ENCODE data around the gene ENPP3. TPM values are rescaled to one million over a fixed set of nuclear protein-coding genes. Genes with fewer than 3 reads are reported as not detected.

ENPP3 gene
- total RNA-seq, 1 donor from 2014 or later, result 0.14 TPM

DNA sequence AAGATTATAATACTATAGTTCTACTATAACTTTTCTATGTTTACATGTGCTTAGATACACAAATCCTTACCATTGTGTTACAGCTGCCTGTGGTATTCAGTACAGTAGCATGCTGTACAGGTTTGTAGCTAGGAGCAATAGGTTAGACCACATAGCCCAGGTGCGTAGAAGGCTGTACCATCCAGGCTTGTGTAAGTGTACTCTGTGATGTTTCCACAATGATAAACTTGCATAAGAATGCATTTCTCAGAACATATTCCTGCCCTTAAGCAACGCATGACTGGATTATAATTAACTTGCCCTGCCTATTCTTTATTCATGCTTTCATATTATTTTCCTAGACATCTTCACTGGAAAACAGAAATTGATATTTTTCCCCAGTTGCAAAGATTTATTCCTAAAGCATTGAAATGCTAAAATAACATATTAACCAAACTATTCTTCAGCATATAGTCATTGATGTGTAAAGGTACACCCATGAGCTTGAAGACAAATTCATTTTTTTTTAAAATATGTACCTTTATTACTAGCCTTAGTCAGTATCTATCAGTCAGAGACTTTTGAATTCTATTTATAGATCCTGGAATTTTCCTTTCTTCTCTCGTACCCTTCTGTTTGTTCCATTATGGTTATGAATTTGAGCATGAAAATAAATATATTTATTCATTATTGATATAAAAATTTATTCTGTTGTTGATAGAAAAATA, 80.9 kb downstream of the ENPP3 start:
- no peak overlapping the region for H3K4me3 Mint-ChIP-seq

DNA sequence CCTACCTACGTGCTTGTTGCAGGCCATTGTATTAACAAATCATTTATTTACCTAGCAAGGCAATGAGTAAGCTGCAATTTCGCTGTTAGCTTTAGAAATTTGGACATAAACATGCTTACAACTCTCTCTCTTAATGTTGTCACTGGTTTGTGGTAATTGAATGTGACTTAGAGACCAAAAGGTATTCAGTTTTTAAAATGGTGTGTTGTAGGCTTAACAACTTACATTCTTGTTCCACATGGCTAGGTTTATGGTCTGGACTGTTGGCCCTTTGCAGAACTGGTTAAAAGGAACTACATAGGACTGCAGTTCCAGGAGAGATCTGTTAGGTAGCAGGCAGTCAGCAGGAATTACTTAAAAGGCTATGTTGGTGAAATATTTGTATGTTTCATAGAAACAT, 84.1 kb downstream of the ENPP3 start:
- no peak overlapping the region for H3K4me3 Mint-ChIP-seq
- peaks cover 4% of the 10 kb centered on the region for H3K4me1 Mint-ChIP-seq
- no peaks in the 10 kb centered on the region for H3K27me3 Mint-ChIP-seq (ENCODE audit: low read depth)
- DNase-seq (ENCODE audit: low read depth, low spot score), result no peak
- no peaks in the 10 kb centered on the region for H3K36me3 Mint-ChIP-seq (ENCODE audit: low read depth)
- no peak overlapping the region for H3K27ac Mint-ChIP-seq (ENCODE audit: unreplicated experiment)
- TF ChIP-seq, protein P1, sequence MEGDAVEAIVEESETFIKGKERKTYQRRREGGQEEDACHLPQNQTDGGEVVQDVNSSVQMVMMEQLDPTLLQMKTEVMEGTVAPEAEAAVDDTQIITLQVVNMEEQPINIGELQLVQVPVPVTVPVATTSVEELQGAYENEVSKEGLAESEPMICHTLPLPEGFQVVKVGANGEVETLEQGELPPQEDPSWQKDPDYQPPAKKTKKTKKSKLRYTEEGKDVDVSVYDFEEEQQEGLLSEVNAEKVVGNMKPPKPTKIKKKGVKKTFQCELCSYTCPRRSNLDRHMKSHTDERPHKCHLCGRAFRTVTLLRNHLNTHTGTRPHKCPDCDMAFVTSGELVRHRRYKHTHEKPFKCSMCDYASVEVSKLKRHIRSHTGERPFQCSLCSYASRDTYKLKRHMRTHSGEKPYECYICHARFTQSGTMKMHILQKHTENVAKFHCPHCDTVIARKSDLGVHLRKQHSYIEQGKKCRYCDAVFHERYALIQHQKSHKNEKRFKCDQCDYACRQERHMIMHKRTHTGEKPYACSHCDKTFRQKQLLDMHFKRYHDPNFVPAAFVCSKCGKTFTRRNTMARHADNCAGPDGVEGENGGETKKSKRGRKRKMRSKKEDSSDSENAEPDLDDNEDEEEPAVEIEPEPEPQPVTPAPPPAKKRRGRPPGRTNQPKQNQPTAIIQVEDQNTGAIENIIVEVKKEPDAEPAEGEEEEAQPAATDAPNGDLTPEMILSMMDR (conservative IDR thresholded peaks at IDR 0.05), result no peak
- H3K9me3 Mint-ChIP-seq, result peaks cover under 1% of the 10 kb centered on the region

More for the DNA sequence above, 80.9 kb downstream of the ENPP3 start:
- no peak for DNase-seq (ENCODE audit: low read depth, low spot score)
- H3K27me3 Mint-ChIP-seq (ENCODE audit: low read depth), result no peaks in the 10 kb centered on the region
- H3K4me1 Mint-ChIP-seq, result peaks cover 4% of the 10 kb centered on the region
- TF ChIP-seq, protein P1 (conservative IDR thresholded peaks at IDR 0.05), result no peak
- no peaks in the 10 kb centered on the region for H3K36me3 Mint-ChIP-seq (ENCODE audit: low read depth)
- H3K27ac Mint-ChIP-seq (ENCODE audit: unreplicated experiment), result no peak overlapping the region
- no peaks in the 10 kb centered on the region for H3K9me3 Mint-ChIP-seq

DNA sequence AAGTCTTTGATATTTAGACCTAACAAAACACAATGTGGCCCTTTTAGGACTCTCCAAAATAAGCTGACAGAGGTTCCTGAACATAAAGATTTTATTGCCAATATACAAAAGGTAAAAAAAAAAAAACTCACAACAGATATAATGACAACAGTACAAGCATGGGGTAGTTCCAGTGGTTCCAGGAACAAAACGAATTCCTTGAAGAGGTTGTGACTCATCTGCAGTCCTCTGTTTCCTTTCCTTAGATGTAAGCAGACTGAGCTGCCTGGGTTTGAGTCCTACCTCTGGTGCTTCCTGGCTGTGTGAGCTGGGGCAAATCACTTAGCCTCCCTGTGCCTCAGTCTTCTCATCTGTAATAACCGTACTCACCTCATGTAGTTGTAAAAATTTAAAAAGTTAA, 87.0 kb downstream of the ENPP3 start:
- TF ChIP-seq, protein P1 (conservative IDR thresholded peaks at IDR 0.05), result no peak
- Mint-ChIP-seq H3K4me1 (peaks cover 10% of the 10 kb centered on the region), H3K27ac (ENCODE audit: unreplicated experiment) (no peak overlapping the region), H3K36me3 (ENCODE audit: low read depth) (no peaks in the 10 kb centered on the region), H3K9me3 (peaks cover 7% of the 10 kb centered on the region), H3K4me3 (no peak overlapping the region), H3K27me3 (ENCODE audit: low read depth) (no peaks in the 10 kb centered on the region)
- no peak for DNase-seq (ENCODE audit: low read depth, low spot score)

DNA sequence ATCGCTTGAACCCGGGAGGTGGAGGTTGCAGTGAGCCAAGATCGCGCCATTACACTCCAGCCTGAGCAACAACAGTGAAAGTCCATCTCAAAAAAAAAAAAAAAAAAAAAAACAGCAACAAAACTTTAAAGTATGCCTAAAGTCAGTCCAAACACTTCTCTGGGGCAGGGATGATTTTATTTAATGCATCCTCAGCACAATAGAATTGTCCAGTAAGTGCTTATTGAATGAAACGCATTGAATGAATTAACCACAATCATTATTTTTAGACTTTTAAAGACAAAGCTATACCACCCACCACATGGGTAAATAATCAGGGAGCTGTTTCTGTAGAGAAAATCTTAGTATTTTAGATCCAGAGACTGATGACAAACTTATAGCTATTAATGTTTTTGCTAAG, 90.4 kb downstream of the ENPP3 start:
- H3K4me1 Mint-ChIP-seq, result peaks cover 15% of the 10 kb centered on the region
- H3K9me3 Mint-ChIP-seq, result peaks cover 11% of the 10 kb centered on the region
- no peak overlapping the region for H3K4me3 Mint-ChIP-seq

DNA sequence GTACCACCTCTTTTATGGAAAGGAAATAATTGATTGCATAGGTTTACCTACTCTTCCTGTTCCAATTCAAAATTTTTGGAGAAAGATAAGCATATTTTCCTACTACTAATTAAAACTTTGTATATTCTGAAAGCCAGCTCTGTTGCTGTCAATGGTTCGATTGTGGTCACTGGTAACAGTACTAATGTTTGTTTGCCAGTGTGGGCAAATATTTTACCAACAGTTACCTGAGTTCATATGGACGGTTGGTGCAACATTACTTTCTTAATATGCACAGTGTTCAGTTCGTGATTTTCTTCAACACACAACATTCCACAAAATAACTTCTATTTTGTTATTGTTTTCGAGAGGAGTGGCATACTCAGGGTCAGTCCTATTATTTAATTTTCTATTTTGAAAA, 90.8 kb downstream of the ENPP3 start:
- Mint-ChIP-seq H3K4me3 (no peak overlapping the region), H3K27ac (ENCODE audit: unreplicated experiment) (no peak overlapping the region), H3K9me3 (peaks cover 11% of the 10 kb centered on the region), H3K4me1 (peaks cover 15% of the 10 kb centered on the region), H3K36me3 (ENCODE audit: low read depth) (no peaks in the 10 kb centered on the region), H3K27me3 (ENCODE audit: low read depth) (no peaks in the 10 kb centered on the region)
- DNase-seq (ENCODE audit: low read depth, low spot score), result no peak
- TF ChIP-seq, protein P1 (conservative IDR thresholded peaks at IDR 0.05), result no peak

More for the DNA sequence above, 90.4 kb downstream of the ENPP3 start:
- H3K36me3 Mint-ChIP-seq (ENCODE audit: low read depth), result no peaks in the 10 kb centered on the region
- TF ChIP-seq, protein P1 (conservative IDR thresholded peaks at IDR 0.05), result no peak
- no peaks in the 10 kb centered on the region for H3K27me3 Mint-ChIP-seq (ENCODE audit: low read depth)
- no peak overlapping the region for H3K27ac Mint-ChIP-seq (ENCODE audit: unreplicated experiment)
- DNase-seq (ENCODE audit: low read depth, low spot score), result no peak

All from neural crest cell (in vitro differentiated cells).